Measurements from ENCODE around the gene PRUNE2. TPM values are rescaled to one million over a fixed set of nuclear protein-coding genes. Genes with fewer than 3 reads are reported as not detected.

Gene PRUNE2
- total and polyA plus RNA-seq, 9 of the 15 experiments (the other 6 are each of a cell fraction or from before 2014, with no cell fraction given), result 0.05 to 0.45 (median 0.18) TPM; not detected in 1

- no peak for TF ChIP-seq ZMIZ1 (IDR thresholded peaks at IDR 0.05; ENCODE audit: low read depth in 2 of 2, low read length in 2 of 2)
- no peak for TF ChIP-seq ZNF436 (CRISPR knock-in tag; IDR thresholded peaks at IDR 0.05)
- TF ChIP-seq HMGN3 (IDR thresholded peaks at IDR 0.05; ENCODE audit: borderline replicate concordance, extremely low read depth, insufficient read length, low read depth, low read length), result no peak
- no peak for TF ChIP-seq IRF9 (tag; IDR thresholded peaks at IDR 0.05)
- TF ChIP-seq, protein P1, sequence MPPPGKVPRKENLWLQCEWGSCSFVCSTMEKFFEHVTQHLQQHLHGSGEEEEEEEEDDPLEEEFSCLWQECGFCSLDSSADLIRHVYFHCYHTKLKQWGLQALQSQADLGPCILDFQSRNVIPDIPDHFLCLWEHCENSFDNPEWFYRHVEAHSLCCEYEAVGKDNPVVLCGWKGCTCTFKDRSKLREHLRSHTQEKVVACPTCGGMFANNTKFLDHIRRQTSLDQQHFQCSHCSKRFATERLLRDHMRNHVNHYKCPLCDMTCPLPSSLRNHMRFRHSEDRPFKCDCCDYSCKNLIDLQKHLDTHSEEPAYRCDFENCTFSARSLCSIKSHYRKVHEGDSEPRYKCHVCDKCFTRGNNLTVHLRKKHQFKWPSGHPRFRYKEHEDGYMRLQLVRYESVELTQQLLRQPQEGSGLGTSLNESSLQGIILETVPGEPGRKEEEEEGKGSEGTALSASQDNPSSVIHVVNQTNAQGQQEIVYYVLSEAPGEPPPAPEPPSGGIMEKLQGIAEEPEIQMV (tag; conservative IDR thresholded peaks at IDR 0.05; ENCODE audit: low read depth), result no peak
- no peak for TF ChIP-seq SAP30 (IDR thresholded peaks at IDR 0.05; ENCODE audit: borderline replicate concordance, insufficient read depth, low read depth, low read length, poor library complexity, severe bottlenecking)
- TF ChIP-seq, protein P2, sequence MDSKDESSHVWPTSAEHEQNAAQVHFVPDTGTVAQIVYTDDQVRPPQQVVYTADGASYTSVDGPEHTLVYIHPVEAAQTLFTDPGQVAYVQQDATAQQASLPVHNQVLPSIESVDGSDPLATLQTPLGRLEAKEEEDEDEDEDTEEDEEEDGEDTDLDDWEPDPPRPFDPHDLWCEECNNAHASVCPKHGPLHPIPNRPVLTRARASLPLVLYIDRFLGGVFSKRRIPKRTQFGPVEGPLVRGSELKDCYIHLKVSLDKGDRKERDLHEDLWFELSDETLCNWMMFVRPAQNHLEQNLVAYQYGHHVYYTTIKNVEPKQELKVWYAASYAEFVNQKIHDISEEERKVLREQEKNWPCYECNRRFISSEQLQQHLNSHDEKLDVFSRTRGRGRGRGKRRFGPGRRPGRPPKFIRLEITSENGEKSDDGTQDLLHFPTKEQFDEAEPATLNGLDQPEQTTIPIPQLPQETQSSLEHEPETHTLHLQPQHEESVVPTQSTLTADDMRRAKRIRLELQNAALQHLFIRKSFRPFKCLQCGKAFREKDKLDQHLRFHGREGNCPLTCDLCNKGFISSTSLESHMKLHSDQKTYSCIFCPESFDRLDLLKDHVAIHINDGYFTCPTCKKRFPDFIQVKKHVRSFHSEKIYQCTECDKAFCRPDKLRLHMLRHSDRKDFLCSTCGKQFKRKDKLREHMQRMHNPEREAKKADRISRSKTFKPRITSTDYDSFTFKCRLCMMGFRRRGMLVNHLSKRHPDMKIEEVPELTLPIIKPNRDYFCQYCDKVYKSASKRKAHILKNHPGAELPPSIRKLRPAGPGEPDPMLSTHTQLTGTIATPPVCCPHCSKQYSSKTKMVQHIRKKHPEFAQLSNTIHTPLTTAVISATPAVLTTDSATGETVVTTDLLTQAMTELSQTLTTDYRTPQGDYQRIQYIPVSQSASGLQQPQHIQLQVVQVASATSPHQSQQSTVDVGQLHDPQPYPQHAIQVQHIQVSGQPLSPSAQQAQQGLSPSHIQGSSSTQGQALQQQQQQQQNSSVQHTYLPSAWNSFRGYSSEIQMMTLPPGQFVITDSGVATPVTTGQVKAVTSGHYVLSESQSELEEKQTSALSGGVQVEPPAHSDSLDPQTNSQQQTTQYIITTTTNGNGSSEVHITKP (IDR thresholded peaks at IDR 0.05; ENCODE audit: partially characterized antibody), result no peak
- no peak for TF ChIP-seq ZBTB17 (CRISPR knock-in tag; IDR thresholded peaks at IDR 0.05)
- TF ChIP-seq ZC3H4 (CRISPR knock-in tag; IDR thresholded peaks at IDR 0.05; ENCODE audit: borderline replicate concordance), result no peak
Measured at GRCh38 chr9:76613974-76614373, 291.9 kb downstream of the PRUNE2 start (continued).

Data from K562 (cell line).